ES-I3 (cell line): ENCODE measurements around the gene SEMG2.

Experiments used
- H3K36me3 ChIP-seq: 2 replicates; pipeline ENCODE4 v1.6.1; 2013; ENCODE audit warnings: mild to moderate bottlenecking, low read length, control low read depth, moderate library complexity; ENCODE audit not compliant: insufficient read depth
- H3K4me1 ChIP-seq: 2 replicates; pipeline ENCODE4 v1.6.1; 2013; ENCODE audit warnings: mild to moderate bottlenecking, control low read depth, low read length; ENCODE audit not compliant: insufficient read depth
- H3K9ac ChIP-seq: 2 replicates; pipeline ENCODE4 v1.6.1; 2013; ENCODE audit warnings: low read depth, mild to moderate bottlenecking, low read length, moderate library complexity
- H3K9me3 ChIP-seq: 2 replicates; pipeline ENCODE4 v1.6.1; 2013; ENCODE audit warnings: mild to moderate bottlenecking, low read length, moderate library complexity; ENCODE audit not compliant: control insufficient read depth, insufficient read depth

Gene SEMG2, protein sequence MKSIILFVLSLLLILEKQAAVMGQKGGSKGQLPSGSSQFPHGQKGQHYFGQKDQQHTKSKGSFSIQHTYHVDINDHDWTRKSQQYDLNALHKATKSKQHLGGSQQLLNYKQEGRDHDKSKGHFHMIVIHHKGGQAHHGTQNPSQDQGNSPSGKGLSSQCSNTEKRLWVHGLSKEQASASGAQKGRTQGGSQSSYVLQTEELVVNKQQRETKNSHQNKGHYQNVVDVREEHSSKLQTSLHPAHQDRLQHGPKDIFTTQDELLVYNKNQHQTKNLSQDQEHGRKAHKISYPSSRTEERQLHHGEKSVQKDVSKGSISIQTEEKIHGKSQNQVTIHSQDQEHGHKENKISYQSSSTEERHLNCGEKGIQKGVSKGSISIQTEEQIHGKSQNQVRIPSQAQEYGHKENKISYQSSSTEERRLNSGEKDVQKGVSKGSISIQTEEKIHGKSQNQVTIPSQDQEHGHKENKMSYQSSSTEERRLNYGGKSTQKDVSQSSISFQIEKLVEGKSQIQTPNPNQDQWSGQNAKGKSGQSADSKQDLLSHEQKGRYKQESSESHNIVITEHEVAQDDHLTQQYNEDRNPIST

DNA sequence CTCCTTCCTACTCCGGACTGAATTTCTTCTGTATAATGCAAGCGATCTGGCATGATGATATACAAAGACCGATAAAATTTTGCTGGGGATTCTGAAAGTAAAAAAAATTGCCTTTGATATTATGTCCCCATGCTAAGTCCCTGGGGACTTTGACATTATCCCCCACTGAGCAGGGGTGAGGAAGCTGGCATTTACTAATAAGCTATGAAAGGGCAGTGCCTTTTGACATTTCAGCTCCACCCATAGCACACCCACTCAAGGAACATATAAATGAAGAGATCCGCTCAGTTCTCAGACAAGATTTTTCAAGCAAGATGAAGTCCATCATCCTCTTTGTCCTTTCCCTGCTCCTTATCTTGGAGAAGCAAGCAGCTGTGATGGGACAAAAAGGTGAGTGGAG is at the start of gene SEMG2:
SEMG2 (plus strand) TSS at position 298 of the 400 bp plus-strand sequence; CDS start at position 315, 17 bp downstream.
- Histone ChIP-seq H3K9ac (no peak within 1 kb of the TSS), H3K36me3 (no peaks in the 10 kb centered on the region), H3K4me1 (no peaks in the 10 kb centered on the region), H3K9me3 (no peaks in the 10 kb centered on the region)

DNA sequence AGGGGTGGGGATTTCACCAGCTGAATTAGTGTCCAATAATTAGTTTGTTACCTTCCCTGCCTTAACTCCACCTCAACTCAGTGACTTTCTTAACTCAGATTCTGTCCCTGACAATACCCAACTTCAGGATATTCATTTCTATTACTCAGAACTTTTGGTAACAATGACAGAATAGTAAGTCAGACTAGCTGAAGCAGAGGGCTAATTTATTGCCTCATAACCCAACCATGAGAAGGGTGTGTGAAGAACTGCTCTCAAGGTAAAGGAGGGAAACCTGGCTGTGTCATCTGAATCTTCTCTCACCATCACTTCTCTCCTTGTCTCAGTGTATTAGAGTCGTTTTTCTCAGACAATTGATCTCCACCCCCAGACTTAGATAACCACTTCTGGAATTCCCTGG is 47.7 kb upstream of the SEMG2 start:
- Histone ChIP-seq H3K4me1 (no peaks in the 10 kb centered on the region), H3K9me3 (no peaks in the 10 kb centered on the region), H3K36me3 (no peaks in the 10 kb centered on the region)

DNA sequence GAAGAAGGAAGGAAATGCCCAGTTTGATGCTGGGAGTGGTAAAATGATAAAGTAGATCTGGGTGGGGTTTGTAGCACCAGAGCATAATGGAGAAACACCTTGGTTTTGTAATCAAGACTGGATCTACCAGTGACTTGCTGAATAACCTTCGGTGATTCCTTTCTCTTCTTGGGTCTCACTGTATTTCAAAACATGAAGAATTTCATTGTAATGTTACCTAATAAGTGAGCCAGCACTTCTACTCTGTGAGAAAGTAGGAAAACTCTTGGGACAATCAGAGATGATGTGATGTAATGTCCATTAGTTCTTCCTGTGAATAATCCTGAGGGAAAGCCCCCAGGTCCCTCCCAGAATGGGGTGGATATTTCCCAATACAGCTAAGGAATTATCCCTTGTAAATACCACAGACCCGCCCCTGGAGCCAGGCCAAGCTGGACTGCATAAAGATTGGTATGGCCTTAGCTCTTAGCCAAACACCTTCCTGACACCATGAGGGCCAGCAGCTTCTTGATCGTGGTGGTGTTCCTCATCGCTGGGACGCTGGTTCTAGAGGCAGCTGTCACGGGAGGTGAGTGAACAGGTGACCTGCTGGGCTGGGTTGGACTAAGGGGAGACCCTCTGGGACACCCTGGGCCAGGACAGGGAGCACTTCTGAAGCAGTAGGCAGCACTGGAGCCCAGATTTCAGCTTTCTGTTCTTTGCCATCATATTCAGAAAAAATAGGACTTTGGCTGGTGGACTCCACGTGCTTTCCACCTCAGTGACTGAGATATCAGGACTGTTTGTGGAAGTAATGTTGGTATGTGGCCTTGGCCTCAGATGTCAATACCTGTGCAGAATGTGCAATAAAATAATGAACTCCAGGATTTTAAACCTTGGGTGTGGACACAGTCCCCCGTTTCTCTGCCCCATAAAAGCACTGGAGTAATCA is 46.5 kb upstream of the SEMG2 start, which contains the start of gene PI3:
PI3 (plus strand) TSS at position 469 of the 931 bp plus-strand sequence; CDS start at position 490, 21 bp downstream.
- H3K9ac ChIP-seq, result no peak within 1 kb of the TSS
- H3K4me1 ChIP-seq, result no peaks in the 10 kb centered on the region
- no peaks in the 10 kb centered on the region for H3K36me3 ChIP-seq
- H3K9me3 ChIP-seq, result no peaks in the 10 kb centered on the region

More for the DNA sequence above, 47.7 kb upstream of the SEMG2 start:
- no peak overlapping the region for H3K9ac ChIP-seq

DNA sequence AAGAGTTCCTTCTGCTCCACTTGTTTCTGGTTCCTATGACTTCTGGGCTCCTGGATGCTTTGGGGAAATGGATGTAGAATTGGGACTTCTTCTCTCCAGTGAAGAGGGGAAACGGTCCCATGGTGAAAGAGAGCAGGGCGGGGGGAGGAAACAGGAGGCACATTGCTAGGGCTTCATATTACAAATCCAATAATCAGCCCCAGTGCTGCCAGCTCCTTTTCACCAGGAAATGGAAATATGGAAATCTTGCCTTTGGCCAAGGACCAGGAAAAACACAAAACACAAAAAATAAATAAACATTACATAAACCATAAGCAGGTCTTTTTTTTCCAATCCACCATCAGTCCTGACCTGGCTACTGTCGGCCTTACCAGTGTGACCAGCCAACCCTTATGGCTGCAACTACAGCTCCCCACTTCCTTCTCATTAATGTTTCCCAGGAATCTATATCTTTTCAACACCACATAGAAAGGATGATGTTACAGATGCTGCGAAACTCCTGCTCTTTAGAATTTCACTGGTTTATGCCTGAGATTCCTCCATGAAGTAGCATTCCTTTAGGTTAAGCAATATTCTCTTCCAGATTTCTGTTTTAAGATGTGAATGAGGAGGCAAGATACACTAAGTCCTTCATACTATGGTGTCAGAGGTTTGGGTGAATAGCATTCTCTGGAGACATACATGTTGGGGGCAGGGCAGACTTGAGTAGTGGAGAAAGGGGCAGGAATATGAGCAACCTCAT is 44.5 kb upstream of the SEMG2 start:
- Histone ChIP-seq H3K9ac (no peak overlapping the region), H3K9me3 (no peaks in the 10 kb centered on the region), H3K36me3 (no peaks in the 10 kb centered on the region), H3K4me1 (no peaks in the 10 kb centered on the region)

DNA sequence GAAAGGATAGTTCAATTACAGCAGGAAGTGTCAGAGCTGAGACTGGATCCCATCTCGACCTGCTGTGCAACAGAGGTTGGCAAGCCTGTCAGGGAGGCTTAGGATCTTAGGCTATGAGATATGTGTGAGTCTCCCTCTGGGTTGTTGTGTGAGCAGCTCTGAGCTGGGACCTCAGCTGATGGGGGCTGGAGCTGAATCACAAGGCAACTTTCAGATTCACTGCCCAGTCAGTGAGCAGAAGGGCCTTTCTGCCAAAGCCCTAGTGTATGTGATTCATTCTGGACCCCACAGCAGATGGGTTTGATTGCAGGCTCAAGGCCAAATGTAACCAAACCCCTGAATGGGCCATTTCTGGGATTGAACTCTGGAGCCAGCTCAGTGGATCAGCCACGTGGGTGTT is 42.0 kb upstream of the SEMG2 start:
- Histone ChIP-seq H3K4me1 (no peaks in the 10 kb centered on the region), H3K9me3 (no peaks in the 10 kb centered on the region), H3K9ac (no peak overlapping the region), H3K36me3 (no peaks in the 10 kb centered on the region)

DNA sequence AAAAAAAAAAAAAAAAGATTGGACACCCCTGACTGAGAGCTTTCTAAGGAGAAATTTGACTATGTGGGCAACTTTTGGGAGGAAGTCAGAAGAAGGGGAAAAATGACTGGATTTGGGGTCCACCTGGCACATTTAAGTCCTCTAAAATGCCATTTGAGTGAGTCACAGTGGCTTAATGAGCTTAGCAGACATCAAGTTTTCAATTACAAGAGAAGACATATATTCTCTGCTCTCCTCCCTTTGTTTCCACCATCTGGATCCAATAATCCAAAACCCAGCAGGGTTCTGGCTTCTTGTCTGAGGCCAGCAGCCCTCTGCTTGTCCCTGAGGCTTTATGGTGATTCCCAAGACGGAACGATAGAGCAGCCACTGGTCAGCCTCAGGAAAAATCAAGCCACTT is 39.5 kb upstream of the SEMG2 start:
- H3K36me3 ChIP-seq, result no peaks in the 10 kb centered on the region
- H3K9ac ChIP-seq, result no peak overlapping the region
- H3K4me1 ChIP-seq, result no peaks in the 10 kb centered on the region
- no peaks in the 10 kb centered on the region for H3K9me3 ChIP-seq

DNA sequence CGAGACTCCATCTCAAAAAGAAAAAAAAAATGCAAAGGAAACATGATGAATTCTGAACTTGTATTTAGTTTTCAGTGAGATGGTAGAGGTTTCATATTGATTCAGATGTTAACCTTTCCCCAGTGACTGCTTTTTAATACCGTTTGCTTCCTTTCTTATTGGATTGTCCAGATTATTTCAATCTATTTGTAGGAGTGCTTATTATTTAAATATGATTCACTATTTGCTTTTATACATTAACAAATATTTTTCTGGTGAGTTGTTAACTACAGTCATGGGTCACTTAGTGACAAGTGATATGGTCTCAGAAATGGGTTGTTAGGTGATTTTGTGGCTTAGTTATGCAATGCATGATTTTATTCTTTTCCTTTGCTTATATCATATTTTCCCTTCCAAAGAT is 38.1 kb upstream of the SEMG2 start:
- H3K4me1 ChIP-seq, result no peaks in the 10 kb centered on the region
- H3K36me3 ChIP-seq, result no peaks in the 10 kb centered on the region
- H3K9ac ChIP-seq, result no peak overlapping the region
- no peaks in the 10 kb centered on the region for H3K9me3 ChIP-seq

DNA sequence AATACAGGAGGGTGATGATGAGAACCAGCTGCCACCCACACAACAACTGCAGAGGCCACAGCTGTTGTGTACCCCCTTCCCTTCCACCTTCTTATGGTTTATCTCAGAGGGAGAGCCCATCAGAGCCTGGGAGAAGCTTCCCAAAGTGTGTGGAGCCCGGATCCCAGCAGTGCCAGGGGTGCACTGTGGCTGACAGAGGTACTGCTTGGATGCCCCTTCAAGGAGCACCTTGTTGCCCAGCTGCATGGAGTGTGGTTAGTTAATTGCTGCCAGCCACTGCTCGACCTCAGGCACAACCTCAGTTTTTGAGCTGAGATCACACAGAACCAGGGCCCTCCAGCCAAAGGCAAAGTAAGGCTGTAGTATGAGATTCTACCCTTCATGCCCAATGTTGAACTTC is 33.5 kb upstream of the SEMG2 start:
- Histone ChIP-seq H3K9me3 (no peaks in the 10 kb centered on the region), H3K9ac (no peak overlapping the region), H3K36me3 (no peaks in the 10 kb centered on the region), H3K4me1 (no peaks in the 10 kb centered on the region)

DNA sequence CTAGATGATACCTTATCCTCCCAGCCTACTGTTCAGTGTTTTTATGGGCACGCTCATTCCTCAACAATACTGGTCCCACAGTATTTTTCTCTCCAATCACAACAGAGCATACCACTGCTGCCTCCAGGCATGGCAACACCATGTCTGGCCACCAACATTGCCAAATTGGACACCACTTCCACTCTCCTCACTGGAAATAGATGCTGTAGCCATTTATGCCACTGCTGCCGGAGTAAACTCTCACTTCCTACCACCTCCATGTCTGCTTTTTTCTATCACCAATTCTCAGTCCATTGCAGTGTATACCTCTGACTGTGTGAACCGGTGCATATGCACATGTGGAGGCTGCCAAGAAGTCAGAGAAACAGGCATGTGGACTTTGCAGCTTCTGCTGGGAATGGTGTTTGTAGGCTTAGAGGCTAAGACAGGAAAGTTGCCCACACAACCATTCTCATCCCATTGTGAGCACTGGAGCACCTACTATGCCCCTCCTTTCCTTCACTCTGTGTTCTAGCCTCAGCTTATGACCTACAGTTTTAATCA is 32.0 kb upstream of the SEMG2 start:
- no peaks in the 10 kb centered on the region for H3K9me3 ChIP-seq
- H3K4me1 ChIP-seq, result no peaks in the 10 kb centered on the region
- no peak overlapping the region for H3K9ac ChIP-seq
- H3K36me3 ChIP-seq, result no peaks in the 10 kb centered on the region

DNA sequence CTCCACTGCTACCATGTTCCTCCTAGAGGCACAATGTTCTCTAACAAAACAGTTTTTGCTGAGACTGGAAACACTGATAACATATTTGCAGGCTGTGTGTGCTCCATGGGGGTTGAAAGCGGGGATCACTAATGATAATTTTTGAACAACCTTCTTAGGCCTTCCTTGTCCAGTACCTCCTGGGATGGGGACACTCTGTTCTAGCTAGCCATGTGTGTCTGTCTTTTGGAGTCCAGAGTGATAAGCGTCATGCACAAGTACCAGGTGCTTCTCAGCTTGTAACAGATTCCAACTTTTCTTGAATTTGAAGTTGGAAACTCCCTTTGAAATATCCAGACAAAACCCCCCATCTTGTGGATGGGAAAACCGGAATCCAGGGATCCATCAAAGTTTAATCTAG is 31.3 kb upstream of the SEMG2 start:
- no peak overlapping the region for H3K9ac ChIP-seq
- no peaks in the 10 kb centered on the region for H3K36me3 ChIP-seq
- no peaks in the 10 kb centered on the region for H3K9me3 ChIP-seq
- H3K4me1 ChIP-seq, result no peaks in the 10 kb centered on the region

DNA sequence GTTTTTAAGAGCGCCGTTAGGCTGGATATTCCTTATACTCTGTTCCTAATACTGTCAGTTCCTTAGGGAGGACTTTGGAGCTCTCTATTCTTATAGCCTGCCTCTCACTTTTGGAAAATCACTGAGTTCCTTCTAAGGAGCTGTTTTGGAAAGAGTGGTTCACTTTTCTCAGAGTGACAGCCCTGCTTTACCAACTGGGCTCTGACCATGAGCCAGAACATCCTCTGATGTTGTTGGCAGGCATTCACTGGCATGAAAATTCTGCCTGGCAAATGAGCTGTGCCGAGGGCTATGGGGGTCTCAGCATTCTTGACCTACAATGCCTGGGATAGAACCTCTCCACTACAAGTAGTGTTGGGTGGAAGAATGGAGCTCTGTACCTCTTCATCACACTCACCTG is 29.2 kb upstream of the SEMG2 start:
- Histone ChIP-seq H3K9me3 (no peaks in the 10 kb centered on the region), H3K4me1 (no peaks in the 10 kb centered on the region), H3K36me3 (no peaks in the 10 kb centered on the region), H3K9ac (no peak overlapping the region)

DNA sequence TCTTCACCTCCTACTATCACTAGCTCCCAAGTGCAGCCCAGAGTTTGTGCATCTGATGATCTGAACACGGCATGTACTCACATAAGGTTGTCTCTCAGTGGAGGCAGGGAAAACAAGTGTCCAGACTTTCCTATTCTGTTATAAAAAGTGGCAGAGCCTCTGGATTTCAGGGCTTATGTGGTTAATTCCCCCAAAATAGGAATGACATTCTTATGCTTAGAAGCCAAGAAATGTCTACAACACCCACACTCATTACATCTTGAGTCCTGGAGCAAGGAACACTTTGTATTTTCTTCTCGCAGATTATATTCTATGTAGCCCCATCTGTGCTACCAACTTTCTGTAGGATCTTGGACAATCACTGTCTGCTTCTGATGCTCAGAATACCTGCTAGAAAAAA is 27.8 kb upstream of the SEMG2 start:
- Histone ChIP-seq H3K4me1 (no peaks in the 10 kb centered on the region), H3K9me3 (no peaks in the 10 kb centered on the region), H3K9ac (no peak overlapping the region), H3K36me3 (no peaks in the 10 kb centered on the region)

DNA sequence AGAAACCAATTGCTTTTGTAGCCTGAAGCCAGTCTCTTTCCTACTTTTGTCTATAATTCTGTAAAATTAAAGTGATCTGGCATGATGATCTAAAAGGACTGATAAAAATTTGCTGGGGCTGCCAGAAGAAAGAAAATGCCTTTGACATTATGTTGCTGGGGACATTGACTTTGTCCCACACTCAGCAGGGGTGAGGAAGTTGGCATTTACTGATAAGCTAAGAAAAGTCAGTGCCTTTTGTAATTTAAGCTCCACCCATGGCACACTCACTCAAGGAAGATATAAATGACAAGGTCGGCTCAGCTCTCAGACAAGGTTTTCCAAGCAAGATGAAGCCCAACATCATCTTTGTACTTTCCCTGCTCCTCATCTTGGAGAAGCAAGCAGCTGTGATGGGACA is 14.4 kb upstream of the SEMG2 start, which contains the start of gene SEMG1:
SEMG1 (plus strand) TSS at position 309 of the 400 bp plus-strand sequence; CDS start at position 330, 21 bp downstream.
- Histone ChIP-seq H3K9me3 (no peaks in the 10 kb centered on the region), H3K36me3 (no peaks in the 10 kb centered on the region), H3K9ac (no peak within 1 kb of the TSS), H3K4me1 (peaks cover 26% of the 10 kb centered on the region)
